OCI-LY1 (cell line): ENCODE measurements around the gene AK4.

Experiments
- H2AFZ ChIP-seq: fragments of 200-600 bp; sonication (generic), shearing (Covaris generic); 2 replicates; pipeline ENCODE4 v1.6.0; 2014; ENCODE audit warnings: antibody characterized with exemption, mild to moderate bottlenecking, low read length
- H3F3A ChIP-seq: fragments of 200-600 bp; sonication (generic), shearing (Covaris generic); 2 replicates; pipeline ENCODE4 v1.6.0; 2014; ENCODE audit warnings: mild to moderate bottlenecking, antibody characterized with exemption, low read length, moderate library complexity; ENCODE audit not compliant: insufficient read depth
- H3K27ac ChIP-seq: fragments of 200-600 bp; sonication (generic); 2 replicates; pipeline ENCODE4 v1.5.1; 2014; ENCODE audit warnings: low read length, mixed run types, mild to moderate bottlenecking, low read depth; ENCODE audit not compliant: poor library complexity, severe bottlenecking
- H3K27me3 ChIP-seq: fragments of 200-600 bp; sonication (generic); 2 replicates; pipeline ENCODE4 v1.6.0; 2014; ENCODE audit warnings: antibody characterized with exemption, mild to moderate bottlenecking, low read length, moderate library complexity; ENCODE audit not compliant: insufficient read depth
- H3K36me3 ChIP-seq: fragments of 200-600 bp; sonication (generic); 2 replicates; pipeline ENCODE4 v1.6.1; 2014; ENCODE audit warnings: mild to moderate bottlenecking, antibody characterized with exemption, low read length, moderate library complexity, mixed read lengths; ENCODE audit not compliant: insufficient read depth
- H3K4me1 ChIP-seq: fragments of 200-600 bp; sonication (generic); 2 replicates; pipeline ENCODE4 v1.5.1; 2014; ENCODE audit warnings: mild to moderate bottlenecking, low read length, moderate library complexity; ENCODE audit not compliant: insufficient read depth, severe bottlenecking
- H3K4me2 ChIP-seq: fragments of 200-600 bp; sonication (generic), shearing (Covaris generic); 2 replicates; pipeline ENCODE4 v1.6.1; 2014; ENCODE audit warnings: low read length
- H3K4me3 ChIP-seq: fragments of 200-600 bp; sonication (generic); 2 replicates; pipeline ENCODE4 v1.5.1; 2014; ENCODE audit warnings: low read length, low read depth, mild to moderate bottlenecking, mixed read lengths; ENCODE audit not compliant: poor library complexity, severe bottlenecking
- H3K79me2 ChIP-seq: fragments of 200-600 bp; shearing (Covaris generic); 2 replicates; pipeline ENCODE4 v1.6.1; 2016; ENCODE audit warnings: mixed run types, low read length, mixed read lengths; ENCODE audit not compliant: insufficient read depth
- H3K9ac ChIP-seq: fragments of 200-600 bp; sonication (generic), shearing (Covaris generic); 2 replicates; pipeline ENCODE4 v1.6.1; 2014; ENCODE audit warnings: mild to moderate bottlenecking, low read length, mixed read lengths
- H3K9me2 ChIP-seq: fragments of 200-600 bp; sonication (generic), shearing (Covaris generic); 2 replicates; pipeline ENCODE4 v1.6.1; 2014; ENCODE audit warnings: low read depth, mild to moderate bottlenecking, low read length, mixed read lengths
- H3K9me3 ChIP-seq: fragments of 200-600 bp; shearing (Covaris generic); 2 replicates; pipeline ENCODE4 v1.6.1; 2014; ENCODE audit warnings: low read length, mixed read lengths
- H4K20me1 ChIP-seq: fragments of 200-600 bp; sonication (generic), shearing (Covaris generic); 2 replicates; pipeline ENCODE4 v1.6.0; 2016; ENCODE audit warnings: mild to moderate bottlenecking, low read length; ENCODE audit not compliant: insufficient read depth
- CTCF ChIP-seq: fragments of 200-600 bp; sonication (generic), shearing (Covaris generic); IDR thresholded peaks from 2 replicates; pipeline ENCODE4 v1.5.1; 2017; ENCODE audit warnings: mild to moderate bottlenecking, antibody characterized with exemption, low read length, moderate library complexity, mixed read lengths
- EZH2 ChIP-seq: fragments of 200-600 bp; sonication (generic), shearing (Covaris generic); IDR thresholded peaks from 2 replicates; pipeline ENCODE4 v1.8.0; 2017; ENCODE audit warnings: borderline replicate concordance, mixed run types, mild to moderate bottlenecking, antibody characterized with exemption, low read length, moderate library complexity, mixed read lengths

Gene AK4

GRCh38 chr1:65168867-65169266, 20.9 kb downstream of the AK4 start:
- no peak overlapping the region for H2AFZ ChIP-seq
- no peaks in the 10 kb centered on the region for H3K9me3 ChIP-seq
- H3K9ac ChIP-seq, result no peak overlapping the region
- H3K9me2 ChIP-seq, result no peaks in the 10 kb centered on the region
- H3K27me3 ChIP-seq, result no peaks in the 10 kb centered on the region
- no peak for TF ChIP-seq CTCF
- TF ChIP-seq EZH2, result no peak
- H3K79me2 ChIP-seq, result no peaks in the 10 kb centered on the region
- H3K4me1 ChIP-seq, result peaks cover 16% of the 10 kb centered on the region
- no peaks in the 10 kb centered on the region for H3F3A ChIP-seq
- H4K20me1 ChIP-seq, result no peaks in the 10 kb centered on the region
- H3K4me3 ChIP-seq, result no peak overlapping the region
- no peak overlapping the region for H3K4me2 ChIP-seq
- no peaks in the 10 kb centered on the region for H3K36me3 ChIP-seq
- no peak overlapping the region for H3K27ac ChIP-seq

- H3K27me3 ChIP-seq, result no peaks in the 10 kb centered on the region
- no peaks in the 10 kb centered on the region for H3K79me2 ChIP-seq
- no peaks in the 10 kb centered on the region for H3K9me2 ChIP-seq
- no peak overlapping the region for H3K9ac ChIP-seq
- no peak overlapping the region for H2AFZ ChIP-seq
- no peak overlapping the region for H3K4me2 ChIP-seq
- no peaks in the 10 kb centered on the region for H3F3A ChIP-seq
- no peak overlapping the region for H3K27ac ChIP-seq
- H4K20me1 ChIP-seq, result no peaks in the 10 kb centered on the region
- peaks cover 12% of the 10 kb centered on the region for H3K4me1 ChIP-seq
- no peaks in the 10 kb centered on the region for H3K36me3 ChIP-seq
- TF ChIP-seq EZH2 (no peak), CTCF (no peak)
- no peaks in the 10 kb centered on the region for H3K9me3 ChIP-seq
- H3K4me3 ChIP-seq, result no peak overlapping the region
Measured at GRCh38 chr1:65170511-65171142, 22.6 kb downstream of the AK4 start.

GRCh38 chr1:65172936-65173690, 25.1 kb downstream of the AK4 start:
- no peak overlapping the region for H3K9ac ChIP-seq

More at GRCh38 chr1:65172936-65173690, 25.1 kb downstream of the AK4 start:
- no peaks in the 10 kb centered on the region for H3K36me3 ChIP-seq
- no peak overlapping the region for H2AFZ ChIP-seq
- no peaks in the 10 kb centered on the region for H3K4me1 ChIP-seq
- H3K4me2 ChIP-seq, result no peak overlapping the region
- H3K27ac ChIP-seq, result no peak overlapping the region
- no peaks in the 10 kb centered on the region for H3F3A ChIP-seq
- no peaks in the 10 kb centered on the region for H3K9me2 ChIP-seq
- H3K4me3 ChIP-seq, result no peak overlapping the region
- H4K20me1 ChIP-seq, result no peaks in the 10 kb centered on the region
- no peak for TF ChIP-seq EZH2
- no peak for TF ChIP-seq CTCF
- H3K9me3 ChIP-seq, result no peaks in the 10 kb centered on the region
- no peaks in the 10 kb centered on the region for H3K27me3 ChIP-seq
- no peaks in the 10 kb centered on the region for H3K79me2 ChIP-seq
